IPS-NIHi7 (cell line): ENCODE data around the gene PADI1.

Experiments
- DNase-seq: peaks from one replicate; pipeline ENCODE4 v3.0.0; 2012; ENCODE audit warnings: mixed read lengths; ENCODE audit errors: extremely low spot score

PADI1 gene

GRCh38 chr1:17183388-17184160 is 21.4 kb upstream of the PADI1 start:
- DNase-seq: no peak

- DNase-seq: no peak
Measured at GRCh38 chr1:17184161-17184665, 20.7 kb upstream of the PADI1 start.

- no peak for DNase-seq
Measured at GRCh38 chr1:17184822-17185484, 20.0 kb upstream of the PADI1 start.

GRCh38 chr1:17185485-17185860 is 19.5 kb upstream of the PADI1 start:
- no peak for DNase-seq

DNA sequence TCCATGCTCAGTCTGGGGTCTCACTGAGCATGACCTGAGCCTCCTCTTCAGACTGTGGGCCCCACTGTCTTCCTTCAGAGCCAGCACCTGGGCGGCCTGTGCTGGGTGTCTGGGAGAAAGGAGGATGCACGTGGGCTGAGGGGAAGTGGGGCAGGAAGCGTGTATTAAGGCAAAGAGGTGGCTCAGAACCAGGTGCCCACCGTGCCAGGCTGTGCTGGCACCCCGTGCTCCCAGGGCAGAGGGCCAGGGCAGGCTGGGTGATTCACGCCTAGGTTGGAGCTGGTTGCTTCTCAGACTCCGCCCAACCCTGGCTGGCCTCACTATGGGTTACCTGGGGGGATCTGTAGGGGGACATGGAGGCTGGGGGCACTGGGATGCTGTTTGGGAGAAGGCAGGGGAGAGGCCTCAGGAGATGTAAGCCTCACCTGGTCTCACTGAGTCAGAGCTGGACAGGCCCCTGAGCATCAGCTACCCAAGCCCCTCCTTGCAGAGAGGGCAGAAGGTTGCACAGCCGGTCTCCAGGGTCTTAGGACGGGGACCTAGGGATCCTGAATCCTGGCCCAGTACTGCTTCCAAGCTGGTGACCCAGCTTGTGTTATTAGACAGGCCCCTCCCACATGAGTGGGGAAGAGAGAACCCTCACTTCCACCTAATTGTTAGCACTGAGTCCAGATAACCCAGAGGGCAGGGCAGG is 18.6 kb upstream of the PADI1 start:
- DNase-seq: no peak

- DNase-seq: no peak
Measured at GRCh38 chr1:17187051-17187450, 17.9 kb upstream of the PADI1 start.

GRCh38 chr1:17188217-17188616 is 16.7 kb upstream of the PADI1 start:
- DNase-seq: no peak

DNA sequence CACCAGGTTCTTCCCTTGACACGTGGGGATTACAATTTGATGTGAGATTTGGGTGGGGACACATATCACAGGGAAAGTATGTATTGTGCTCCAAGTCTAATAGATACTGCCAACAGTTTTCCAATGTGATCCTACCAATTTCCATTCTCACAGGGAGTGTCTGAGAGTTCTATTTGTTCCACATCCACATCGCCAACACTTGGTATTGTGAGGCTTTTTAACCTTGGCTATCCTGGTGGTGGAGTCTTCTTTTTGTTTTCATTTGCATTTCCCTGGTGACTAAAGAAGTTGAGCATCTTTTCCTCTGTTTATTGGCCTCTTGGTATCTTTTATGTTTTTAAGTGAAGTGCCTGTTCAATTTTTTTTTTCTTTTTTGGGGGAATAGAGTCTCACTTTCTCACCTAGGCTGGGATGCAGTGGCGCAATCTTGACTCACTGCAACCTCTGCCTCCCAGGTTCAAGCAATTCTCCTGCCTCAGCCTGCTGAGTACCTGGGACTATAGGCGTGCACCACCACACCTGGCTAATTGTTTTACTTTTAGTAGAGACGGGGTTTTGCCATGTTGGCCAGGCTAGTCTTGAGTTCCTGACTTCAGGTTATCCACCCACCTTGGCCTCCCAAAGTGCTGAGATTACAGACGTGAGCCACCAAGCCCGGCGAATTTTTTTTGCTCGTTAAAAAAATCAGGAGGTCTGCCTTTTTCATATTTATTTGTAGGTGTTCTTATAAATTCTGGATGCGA is 15.9 kb upstream of the PADI1 start:
- DNase-seq: no peak

GRCh38 chr1:17189632-17189990 is 15.3 kb upstream of the PADI1 start:
- DNase-seq: no peak

DNA sequence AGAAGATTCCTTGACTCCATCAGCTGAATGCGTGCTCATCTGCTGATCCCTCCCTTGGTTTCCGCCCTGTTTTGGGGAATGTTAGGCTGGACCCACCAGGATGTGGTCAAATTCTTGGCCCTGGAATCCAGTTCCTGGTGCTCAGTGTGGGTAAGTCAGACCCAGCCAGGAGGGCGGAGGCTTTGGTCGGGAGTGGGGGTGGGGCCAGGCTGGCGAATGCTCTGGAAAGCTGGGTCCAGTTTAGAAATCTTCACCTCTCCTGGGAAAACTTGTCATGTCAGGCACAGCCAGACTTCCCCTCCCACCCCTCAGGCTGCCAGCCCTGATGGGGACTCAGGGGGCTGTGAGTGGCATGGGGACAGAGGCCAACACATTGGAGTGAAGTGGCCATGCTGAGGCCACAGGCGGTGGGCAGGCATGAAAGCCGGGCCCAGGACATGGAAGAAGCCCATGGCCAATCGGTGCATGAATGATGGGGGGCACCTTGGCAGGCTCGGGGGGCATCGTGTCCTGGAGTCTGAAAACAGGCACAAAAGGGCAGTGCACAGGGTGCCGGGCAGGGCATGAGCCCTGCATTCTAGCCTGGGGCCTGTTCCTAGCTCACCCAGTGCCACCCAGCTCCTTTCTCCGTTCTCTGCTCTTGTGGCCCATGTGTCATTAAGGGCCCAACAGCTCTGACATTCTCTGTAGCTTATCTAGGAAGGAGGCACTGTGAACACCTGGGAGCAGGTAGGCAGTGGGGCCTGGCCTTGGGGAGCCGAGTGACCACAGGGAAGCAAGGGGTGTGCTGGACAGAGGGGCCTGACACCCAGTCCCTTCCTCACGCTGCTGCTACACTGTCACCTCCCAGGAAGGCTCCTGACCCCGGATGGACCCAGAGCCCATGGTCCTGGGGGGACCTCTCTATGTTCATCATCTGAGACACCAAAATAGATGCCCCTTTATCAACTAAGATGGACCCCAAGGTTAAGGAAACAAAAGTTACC is 14.6 kb upstream of the PADI1 start:
- no peak for DNase-seq

GRCh38 chr1:17191990-17192242 is 13.0 kb upstream of the PADI1 start:
- DNase-seq: no peak

- no peak for DNase-seq
Measured at GRCh38 chr1:17192394-17193221, 12.3 kb upstream of the PADI1 start.

- no peak for DNase-seq
Measured at GRCh38 chr1:17193222-17194132, 11.5 kb upstream of the PADI1 start.

GRCh38 chr1:17194133-17194475 is 10.8 kb upstream of the PADI1 start:
- no peak for DNase-seq

- DNase-seq: no peak
Measured at GRCh38 chr1:17194615-17195528, 10.1 kb upstream of the PADI1 start.

GRCh38 chr1:17195731-17196130 is 9.2 kb upstream of the PADI1 start:
- DNase-seq: no peak

GRCh38 chr1:17196496-17197185 is 8.3 kb upstream of the PADI1 start:
- no peak for DNase-seq

DNA sequence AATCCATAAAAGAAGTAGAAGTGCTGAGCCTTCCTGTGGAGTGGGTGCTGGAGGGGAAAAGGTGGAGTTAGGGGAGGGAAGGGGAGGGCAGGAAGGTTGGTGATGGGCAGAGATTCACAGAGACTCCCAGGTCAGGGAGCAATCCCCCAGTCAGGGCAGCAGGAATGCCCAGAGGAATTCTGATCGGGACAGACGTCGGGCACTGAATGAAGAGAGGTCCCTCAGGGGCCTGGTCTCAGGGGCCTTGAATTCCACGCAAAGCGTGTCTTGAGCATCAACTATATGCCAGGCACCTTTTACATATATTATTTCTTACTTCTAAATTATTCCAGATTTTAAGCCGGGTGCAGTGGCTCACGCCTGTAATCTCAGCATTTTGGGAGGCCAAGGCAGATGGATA is 7.2 kb upstream of the PADI1 start:
- DNase-seq: no peak
